Activated naive CD4-positive, alpha-beta T cell treated with anti-CD3 and anti-CD28 coated beads, Interleukin-2, amount 10 ng/mL, durations not matched to agents 7 days and 5 days (primary cell): ENCODE data around the gene TMEM238.

Experiments used
- CTCF ChIA-PET: fragments of 350-600 bp; sonication (Branson Sonifier 250); formaldehyde crosslinking; loops from one replicate; lab custom pipeline; 2021; ENCODE audit warnings: antibody characterized with exemption; lab: Charles Lee
- DNase-seq: peaks from one replicate; pipeline ENCODE4 v3.0.0-alpha.2; 2020
- H3K27ac Mint-ChIP-seq: one replicate; pipeline ENCODE4 v1.8.0; 2021; ENCODE audit warnings: mild to moderate bottlenecking, moderate library complexity, mixed read lengths
- H3K27me3 Mint-ChIP-seq: one replicate; pipeline ENCODE4 v1.8.0; 2021; ENCODE audit warnings: mild to moderate bottlenecking, mixed read lengths
- H3K36me3 Mint-ChIP-seq: one replicate; pipeline ENCODE4 v1.8.0; 2021; ENCODE audit warnings: mixed read lengths
- H3K4me1 Mint-ChIP-seq: one replicate; pipeline ENCODE4 v1.8.0; 2021; ENCODE audit warnings: mixed read lengths
- H3K4me3 Mint-ChIP-seq: one replicate; pipeline ENCODE4 v1.8.0; 2021; ENCODE audit warnings: mild to moderate bottlenecking, moderate library complexity, mixed read lengths
- H3K9me3 Mint-ChIP-seq: one replicate; pipeline ENCODE4 v1.8.0; 2021; ENCODE audit warnings: mixed read lengths

TMEM238 gene

GRCh38 chr19:55365964-55366363, 18.1 kb downstream of the TMEM238 start:
- H3K9me3 Mint-ChIP-seq = no peaks in the 10 kb centered on the region
- CTCF ChIA-PET = no interaction called here
- H3K27ac Mint-ChIP-seq = no peak overlapping the region
- no peak overlapping the region for H3K4me3 Mint-ChIP-seq
- no peak for DNase-seq
- H3K27me3 Mint-ChIP-seq = peaks cover 61% of the 10 kb centered on the region
- no peaks in the 10 kb centered on the region for H3K36me3 Mint-ChIP-seq
- peaks cover 9% of the 10 kb centered on the region for H3K4me1 Mint-ChIP-seq

- Mint-ChIP-seq H3K4me3 (no peak overlapping the region), H3K9me3 (no peaks in the 10 kb centered on the region), H3K27ac (no peak overlapping the region), H3K27me3 (peaks cover 54% of the 10 kb centered on the region), H3K36me3 (no peaks in the 10 kb centered on the region), H3K4me1 (peaks cover 5% of the 10 kb centered on the region)
- DNase-seq = no peak
- CTCF ChIA-PET = no interaction called here
Observed at GRCh38 chr19:55365245-55365644, 18.8 kb downstream of the TMEM238 start.

- Mint-ChIP-seq H3K9me3 (no peaks in the 10 kb centered on the region), H3K4me1 (no peaks in the 10 kb centered on the region), H3K36me3 (no peaks in the 10 kb centered on the region), H3K4me3 (no peak within 1 kb of the TSS), H3K27me3 (peaks cover 44% of the 10 kb centered on the region), H3K27ac (no peak within 1 kb of the TSS)
- CTCF ChIA-PET = no interaction called here
- DNase-seq = no peak
Observed at GRCh38 chr19:55362990-55363716, 20.9 kb downstream of the TMEM238 start, which contains the start of gene GARIN5B. TSS of gene GARIN5B (minus strand) at chr19:55363260. CDS start at chr19:55363066, 194 bp downstream.

- no peaks in the 10 kb centered on the region for H3K36me3 Mint-ChIP-seq
- H3K9me3 Mint-ChIP-seq = no peaks in the 10 kb centered on the region
- H3K4me1 Mint-ChIP-seq = no peaks in the 10 kb centered on the region
- no peak overlapping the region for H3K27ac Mint-ChIP-seq
- H3K4me3 Mint-ChIP-seq = no peak overlapping the region
- no peak for DNase-seq
- peaks cover 43% of the 10 kb centered on the region for H3K27me3 Mint-ChIP-seq
- CTCF ChIA-PET = no interaction called here
Observed at GRCh38 chr19:55362174-55362989, 21.7 kb downstream of the TMEM238 start.

- DNase-seq = no peak
- H3K4me3 Mint-ChIP-seq = no peak overlapping the region
- H3K9me3 Mint-ChIP-seq = no peaks in the 10 kb centered on the region
- H3K4me1 Mint-ChIP-seq = no peaks in the 10 kb centered on the region
- CTCF ChIA-PET = no interaction called here
- no peak overlapping the region for H3K27ac Mint-ChIP-seq
- H3K36me3 Mint-ChIP-seq = no peaks in the 10 kb centered on the region
- peaks cover 45% of the 10 kb centered on the region for H3K27me3 Mint-ChIP-seq
Observed at GRCh38 chr19:55360902-55361301, 23.2 kb downstream of the TMEM238 start.

- no peak for DNase-seq
- Mint-ChIP-seq H3K9me3 (no peaks in the 10 kb centered on the region), H3K36me3 (no peaks in the 10 kb centered on the region), H3K27me3 (peaks cover 51% of the 10 kb centered on the region), H3K4me3 (no peak overlapping the region), H3K4me1 (peaks cover 4% of the 10 kb centered on the region), H3K27ac (no peak overlapping the region)
- CTCF ChIA-PET = interaction anchor here (0.6 kb wide), 1 partner anchor 200 kb away, joined by 3 read pairs; no protein-coding TSS in a partner anchor
Observed at GRCh38 chr19:55358943-55359908, 24.9 kb downstream of the TMEM238 start.

GRCh38 chr19:55358493-55358892, 25.6 kb downstream of the TMEM238 start:
- Mint-ChIP-seq H3K4me1 (peaks cover 10% of the 10 kb centered on the region), H3K9me3 (no peaks in the 10 kb centered on the region), H3K27ac (no peak overlapping the region), H3K27me3 (peaks cover 53% of the 10 kb centered on the region), H3K4me3 (no peak overlapping the region), H3K36me3 (no peaks in the 10 kb centered on the region)
- no peak for DNase-seq
- CTCF ChIA-PET = no interaction called here

- H3K27me3 Mint-ChIP-seq = peaks cover 85% of the 10 kb centered on the region
- no peak overlapping the region for H3K27ac Mint-ChIP-seq
- peaks cover 35% of the 10 kb centered on the region for H3K4me1 Mint-ChIP-seq
- H3K36me3 Mint-ChIP-seq = no peaks in the 10 kb centered on the region
- H3K9me3 Mint-ChIP-seq = no peaks in the 10 kb centered on the region
- H3K4me3 Mint-ChIP-seq = no peak overlapping the region
- CTCF ChIA-PET = no interaction called here
- DNase-seq = no peak
Observed at GRCh38 chr19:55355213-55355821, 28.8 kb downstream of the TMEM238 start.

GRCh38 chr19:55354698-55355212, 29.3 kb downstream of the TMEM238 start, which contains the start of gene COX6B2:
TSS of gene COX6B2 (minus strand) at chr19:55354719. CDS start at chr19:55354521, 198 bp downstream.
- Mint-ChIP-seq H3K36me3 (no peaks in the 10 kb centered on the region), H3K27me3 (peaks cover 85% of the 10 kb centered on the region), H3K4me1 (peaks cover 35% of the 10 kb centered on the region), H3K4me3 (peak within 1 kb of the TSS; percentile 68), H3K27ac (no peak within 1 kb of the TSS), H3K9me3 (no peaks in the 10 kb centered on the region)
- DNase-seq = no peak
- CTCF ChIA-PET = no interaction called here

GRCh38 chr19:55353803-55354697, 30.0 kb downstream of the TMEM238 start:
- Mint-ChIP-seq H3K27me3 (peaks cover 84% of the 10 kb centered on the region), H3K27ac (no peak overlapping the region), H3K9me3 (no peaks in the 10 kb centered on the region), H3K4me3 (peak overlapping the region; percentile 68), H3K4me1 (peaks cover 35% of the 10 kb centered on the region), H3K36me3 (no peaks in the 10 kb centered on the region)
- CTCF ChIA-PET = no interaction called here
- peak; percentile 79 for DNase-seq

GRCh38 chr19:55353356-55353802, 30.7 kb downstream of the TMEM238 start:
- CTCF ChIA-PET = no interaction called here
- Mint-ChIP-seq H3K4me1 (peaks cover 35% of the 10 kb centered on the region), H3K36me3 (no peaks in the 10 kb centered on the region), H3K4me3 (peak overlapping the region; percentile 68), H3K9me3 (no peaks in the 10 kb centered on the region), H3K27ac (no peak overlapping the region), H3K27me3 (peaks cover 77% of the 10 kb centered on the region)
- no peak for DNase-seq

GRCh38 chr19:55352549-55353145, 31.4 kb downstream of the TMEM238 start:
- CTCF ChIA-PET = no interaction called here
- H3K27ac Mint-ChIP-seq = no peak overlapping the region
- H3K4me3 Mint-ChIP-seq = peak overlapping the region; percentile 1
- H3K4me1 Mint-ChIP-seq = peaks cover 35% of the 10 kb centered on the region
- DNase-seq = no peak
- peaks cover 72% of the 10 kb centered on the region for H3K27me3 Mint-ChIP-seq
- peaks cover 3% of the 10 kb centered on the region for H3K36me3 Mint-ChIP-seq
- H3K9me3 Mint-ChIP-seq = no peaks in the 10 kb centered on the region
